T-helper 22 cell (primary cell): ENCODE measurements around the gene CAMK2A.

Experiments
- DNase-seq: peaks from one replicate; pipeline ENCODE4 v3.0.0-alpha.2; 2020; ENCODE audit warnings: low read depth

CAMK2A gene

DNA sequence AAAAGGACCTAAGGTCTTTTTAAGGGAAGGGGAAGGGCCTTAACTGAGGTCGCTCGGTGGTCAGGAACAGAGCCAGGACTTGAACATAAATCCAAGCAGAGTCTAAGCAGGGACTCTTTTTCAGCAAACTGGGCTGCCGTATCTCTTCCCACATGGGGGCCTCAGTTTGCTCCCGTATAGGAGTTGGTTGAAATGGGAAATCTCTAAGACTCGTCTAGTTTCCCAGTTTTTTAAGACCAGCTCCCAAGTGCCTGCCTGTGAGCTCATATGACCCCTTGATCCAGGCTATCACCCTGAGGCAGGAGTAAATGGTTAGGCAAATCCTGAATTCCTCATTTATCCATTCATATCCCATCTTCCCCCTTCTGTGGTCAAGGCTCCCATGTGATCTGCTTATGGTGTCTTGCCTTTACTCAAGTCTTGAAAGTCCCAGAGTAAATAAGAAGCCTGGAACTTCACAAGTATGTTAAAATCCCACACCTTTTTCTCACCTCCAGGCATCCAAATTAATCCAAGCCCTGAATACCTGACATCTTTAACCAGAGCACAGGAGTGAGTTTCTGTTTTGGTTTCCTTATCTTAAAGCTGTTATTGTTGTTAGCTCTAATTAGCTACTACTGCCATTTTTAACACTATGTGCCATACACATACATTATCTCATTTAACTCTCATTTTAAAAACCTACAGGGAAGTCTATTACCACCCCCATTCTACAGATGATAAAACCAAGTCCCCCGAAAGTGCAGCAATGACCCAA, 10.2 kb upstream of the CAMK2A start:
- no peak for DNase-seq

DNA sequence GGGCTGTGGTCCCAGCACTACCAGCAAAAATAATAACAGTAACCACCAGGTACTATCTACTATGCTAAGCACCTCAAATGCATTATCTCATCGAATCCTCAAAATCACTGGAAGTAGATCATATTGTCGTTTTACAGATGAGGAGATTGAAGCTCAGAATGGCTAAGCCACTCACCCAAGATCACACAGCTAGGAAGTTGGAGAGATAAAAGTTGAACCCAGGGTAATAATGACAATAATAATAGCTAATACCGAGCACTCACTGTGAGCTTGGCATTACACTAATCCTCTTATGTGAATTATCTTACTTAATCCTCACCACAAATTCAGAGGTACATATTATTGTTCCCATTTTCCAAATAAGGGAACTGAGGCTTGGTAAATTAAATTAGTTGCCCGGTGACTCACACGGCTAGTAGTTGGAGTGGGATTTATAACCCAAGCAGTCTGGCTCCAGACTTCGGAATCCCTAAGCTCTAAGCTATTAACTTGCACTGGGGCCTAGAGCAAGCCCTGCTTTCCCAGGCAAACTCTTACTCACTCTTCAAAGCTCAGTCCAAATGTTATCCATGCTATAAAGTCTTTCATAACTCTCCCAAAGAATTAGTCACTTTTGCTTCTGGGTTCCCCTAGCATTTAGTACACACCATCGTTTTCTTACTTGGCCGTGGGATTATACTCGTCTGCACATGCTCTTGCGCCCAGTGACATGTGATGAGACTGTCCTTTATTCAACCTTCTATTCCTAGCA, 9.3 kb upstream of the CAMK2A start:
- no peak for DNase-seq

DNA sequence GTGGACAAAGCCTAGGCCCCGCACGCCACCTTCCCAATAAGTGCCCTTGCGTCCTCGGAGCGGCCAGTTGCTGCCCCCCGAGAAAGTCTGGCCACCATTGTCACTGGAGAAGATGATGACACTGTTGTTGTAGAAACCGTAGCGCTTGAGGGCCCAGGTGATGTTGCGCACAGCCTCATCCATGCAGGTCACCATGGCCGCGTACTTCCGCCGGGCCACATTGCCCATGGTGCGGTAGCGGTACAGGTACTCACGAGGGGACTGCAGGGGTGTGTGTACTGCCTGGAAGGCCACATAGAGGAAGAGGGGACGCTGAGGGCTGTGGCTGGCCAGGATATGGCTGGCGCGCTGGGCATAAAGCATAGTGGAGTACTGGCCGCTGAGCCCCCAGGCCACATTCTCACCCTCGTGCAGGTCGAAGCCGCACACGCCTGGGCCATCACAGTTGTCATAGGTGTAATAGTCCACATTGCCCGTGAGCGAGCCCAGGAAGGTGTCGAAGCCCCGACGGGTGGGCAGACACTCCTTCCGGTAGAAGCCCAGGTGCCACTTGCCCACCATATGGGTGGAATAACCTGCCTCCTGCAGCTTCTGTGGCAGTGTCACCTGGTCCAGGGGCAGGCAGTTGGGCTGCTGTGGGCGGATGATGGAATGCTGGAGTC, 8.5 kb upstream of the CAMK2A start:
- DNase-seq: no peak

DNA sequence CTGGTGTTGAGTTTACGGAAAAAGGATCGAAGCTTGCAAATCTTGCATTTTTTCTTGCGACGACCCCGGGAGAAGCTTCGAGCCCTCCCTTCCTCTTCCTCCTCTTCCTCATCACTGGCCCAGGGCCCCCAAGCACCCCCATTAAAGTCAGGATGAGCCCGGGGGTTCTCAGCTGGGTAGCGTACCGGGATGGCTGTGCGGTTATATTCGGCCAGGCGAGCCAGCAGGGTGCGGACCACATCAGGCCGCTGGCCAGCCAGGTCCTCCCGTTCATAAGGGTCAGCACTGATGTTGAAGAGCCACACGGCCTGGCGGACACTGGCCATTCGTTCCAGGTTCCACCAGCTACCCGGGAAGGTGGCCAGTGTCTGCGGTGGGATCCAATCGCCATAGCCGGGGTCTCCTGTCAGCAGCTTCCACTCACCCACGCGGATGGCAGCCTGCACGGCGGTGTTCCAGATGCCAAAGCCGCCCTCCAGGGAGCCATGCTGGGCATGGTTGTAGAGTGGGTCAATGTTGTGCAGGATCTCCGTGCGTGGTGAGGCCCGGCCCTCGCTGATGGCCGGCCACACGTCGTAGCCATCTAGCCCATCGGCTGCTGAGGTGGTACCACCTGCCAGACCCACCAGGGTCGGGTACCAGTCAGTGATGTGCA, 7.8 kb upstream of the CAMK2A start:
- no peak for DNase-seq

DNA sequence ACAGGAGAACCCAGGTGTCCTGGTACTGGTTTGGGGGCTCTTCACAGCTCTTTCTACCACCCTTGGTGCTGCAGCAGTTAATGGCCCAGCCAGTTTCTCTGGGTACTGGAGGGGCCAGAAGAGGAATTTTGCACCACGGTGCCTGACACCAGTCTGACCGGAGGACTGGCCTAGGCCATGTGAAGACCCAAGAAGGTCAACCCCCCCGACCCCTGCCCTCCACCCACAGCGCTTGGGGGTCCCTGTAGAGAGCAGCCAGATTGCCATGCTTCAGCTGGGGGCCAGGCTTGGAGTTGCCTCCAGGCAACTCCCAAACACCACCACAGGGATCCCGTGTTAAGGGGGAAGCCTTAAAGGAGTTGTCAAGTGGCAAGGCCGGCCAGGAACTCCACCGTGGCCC, 6.9 kb upstream of the CAMK2A start:
- no peak for DNase-seq

DNA sequence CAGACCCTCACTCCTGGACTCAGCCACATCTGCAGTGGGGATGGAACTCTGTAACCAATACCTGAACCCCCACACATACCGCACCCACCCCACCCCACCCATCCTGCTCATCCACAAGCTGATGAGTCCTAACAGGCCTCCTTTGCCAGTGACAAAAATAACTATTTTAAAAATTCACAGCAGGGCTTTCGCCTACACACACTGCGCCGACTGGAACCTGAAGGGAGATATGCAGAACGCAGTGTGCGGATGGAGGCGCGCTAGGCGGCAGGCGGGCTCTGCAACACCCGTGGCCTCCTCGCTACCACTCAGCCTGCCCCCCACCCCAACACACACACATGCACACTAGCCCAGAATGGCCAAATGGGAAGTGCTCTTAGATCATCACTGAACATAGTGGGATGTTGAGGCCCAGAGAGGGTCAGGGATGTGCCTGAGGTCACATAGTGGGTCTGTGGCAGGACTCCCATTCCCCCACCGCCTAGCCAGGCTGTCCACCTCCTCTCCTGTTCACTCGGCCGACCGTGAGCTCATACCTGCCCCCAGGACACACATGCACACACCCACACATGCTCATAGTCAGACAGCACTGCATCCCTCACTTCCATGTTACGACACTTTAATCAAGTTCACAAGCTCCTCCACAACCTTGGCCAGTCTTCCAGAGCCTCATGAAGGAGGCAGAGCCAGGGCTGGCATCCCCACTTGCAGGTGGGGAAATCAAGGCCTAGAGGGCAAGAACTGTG, 6.3 kb upstream of the CAMK2A start:
- DNase-seq: no peak

DNA sequence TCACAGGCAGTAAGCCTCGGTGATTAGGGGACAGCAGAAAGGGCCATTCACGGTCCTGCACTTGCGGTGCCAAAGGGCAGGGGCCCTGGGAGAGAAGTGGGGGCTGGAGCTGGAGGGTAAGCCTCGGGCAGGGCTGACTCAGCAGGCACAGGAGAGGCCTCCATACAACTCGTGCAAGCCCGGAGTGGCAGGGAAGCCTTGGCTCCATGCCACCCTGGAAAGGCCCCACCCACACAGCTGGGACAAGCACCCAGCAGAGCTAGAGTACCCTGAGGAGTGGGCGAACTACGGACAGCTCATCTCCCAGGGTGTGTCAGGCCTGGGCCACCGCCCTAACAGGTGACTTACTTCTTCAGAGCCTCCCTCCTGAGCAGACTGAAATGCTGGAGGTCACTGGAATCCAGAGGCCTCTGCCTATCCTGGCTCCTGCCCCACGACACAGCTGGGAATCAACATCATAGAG, 5.6 kb upstream of the CAMK2A start:
- no peak for DNase-seq

DNA sequence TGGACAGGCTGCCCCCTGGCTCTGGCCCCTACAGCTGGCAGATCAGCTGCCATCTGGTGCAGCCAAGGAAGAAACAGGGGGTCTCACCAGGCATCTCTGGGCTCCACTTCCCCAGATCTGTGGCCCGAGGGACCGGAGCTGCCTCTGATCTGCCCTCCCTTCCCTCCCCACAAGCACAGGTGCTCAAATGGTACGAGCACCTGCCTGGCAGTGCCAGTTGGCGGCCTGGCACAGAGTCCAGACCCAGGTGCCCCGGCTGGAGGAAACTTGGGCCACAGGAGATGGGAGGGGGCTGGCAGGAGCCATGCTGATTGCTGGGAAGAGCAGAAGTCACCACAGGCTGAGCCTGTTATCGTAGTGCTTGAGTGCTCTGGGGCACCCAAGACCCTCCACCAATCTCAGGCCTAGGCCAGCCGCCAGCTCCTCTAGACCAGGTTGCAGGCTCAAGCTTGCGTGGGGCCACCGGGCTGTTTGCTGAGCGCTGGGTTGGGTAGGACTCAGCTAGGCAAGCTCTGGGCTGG, 5.0 kb upstream of the CAMK2A start:
- DNase-seq: no peak

DNA sequence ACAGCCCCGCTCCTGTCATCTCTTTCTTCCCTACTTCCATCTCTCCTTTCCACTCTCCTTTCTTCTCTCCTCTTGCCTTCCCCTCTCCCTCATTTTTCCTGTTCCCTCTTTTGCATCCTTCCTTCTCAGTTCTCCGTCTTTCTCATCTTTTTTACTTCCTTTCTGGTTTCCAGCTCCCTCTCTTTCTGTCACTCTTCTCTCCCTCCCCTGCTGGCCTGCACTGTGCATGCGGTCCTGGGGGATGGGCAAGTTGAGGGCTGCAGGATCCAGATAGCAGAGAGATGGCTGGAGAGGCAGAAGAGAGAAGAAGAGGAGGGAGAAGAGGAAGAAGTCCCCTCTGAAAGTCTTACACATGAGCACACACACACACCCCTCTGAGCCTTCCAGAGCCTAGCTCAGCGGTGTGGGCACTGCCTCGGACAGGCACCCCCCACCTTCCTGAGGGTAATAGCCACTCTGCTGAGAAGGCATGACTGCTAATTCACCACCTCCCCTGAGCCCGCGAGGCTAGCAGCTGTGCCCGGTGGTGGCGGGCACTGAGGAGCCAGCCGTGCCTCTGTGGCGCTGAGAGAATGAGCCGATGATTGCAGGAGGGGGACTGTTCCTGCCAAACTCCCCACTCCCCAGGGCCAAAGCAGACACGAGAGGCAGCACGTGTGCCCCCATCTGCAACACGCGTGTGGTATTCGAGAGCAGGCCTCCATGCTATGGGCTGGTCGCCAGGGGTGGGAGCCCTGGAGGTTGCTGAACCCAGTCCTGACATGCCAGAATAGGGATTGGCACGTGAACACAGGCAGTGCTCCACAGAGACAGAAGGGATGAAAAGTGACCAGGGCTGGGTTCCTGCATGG, 3.7 kb upstream of the CAMK2A start:
- DNase-seq: no peak

DNA sequence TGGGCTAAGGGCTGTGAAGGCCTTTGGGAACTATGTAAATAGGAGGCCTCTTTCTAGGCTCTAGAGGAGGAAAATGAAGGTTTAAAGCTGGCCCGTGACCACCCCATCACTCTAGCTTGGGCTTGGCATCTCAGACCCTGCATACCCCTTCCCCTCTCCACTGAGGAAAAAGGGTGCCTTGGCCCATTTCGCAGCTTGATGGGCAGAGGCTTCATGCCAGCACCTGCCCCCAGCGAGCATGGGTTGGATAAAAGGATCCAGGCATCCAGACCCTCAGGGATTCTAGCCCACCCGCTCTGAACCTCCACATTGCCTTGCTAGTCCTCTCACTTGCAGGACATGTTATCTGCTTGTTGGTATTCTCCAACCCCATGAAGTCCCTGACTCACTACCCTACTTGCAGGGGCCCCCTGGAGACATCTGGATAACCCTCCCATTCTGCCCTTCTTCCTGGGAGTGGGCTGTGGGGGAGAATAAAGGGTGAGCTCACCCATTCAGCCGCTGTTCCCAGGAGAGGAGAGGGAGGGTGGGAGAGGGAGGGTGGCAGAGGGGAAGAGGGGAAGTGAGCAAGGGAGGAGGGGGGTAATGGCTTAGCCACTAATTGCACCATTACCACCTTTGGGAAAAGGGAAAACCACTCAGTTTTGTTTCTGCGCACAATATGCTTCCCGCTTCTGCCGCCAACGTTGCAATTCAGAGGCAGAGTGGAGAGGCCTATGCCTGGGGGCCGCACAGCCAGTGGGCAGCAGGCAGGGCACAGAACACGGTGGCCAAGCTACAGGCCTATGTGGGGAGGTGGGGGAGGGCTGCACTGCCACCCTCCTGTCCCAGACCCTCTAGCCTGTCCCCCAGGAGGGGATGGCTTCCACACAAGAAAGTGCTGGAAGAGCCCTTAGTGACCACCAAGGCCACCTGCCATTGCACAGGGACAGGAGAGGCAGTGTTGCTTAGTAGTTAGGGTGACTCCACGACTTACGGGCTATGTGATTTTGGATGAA, 2.1 kb upstream of the CAMK2A start:
- no peak for DNase-seq

DNA sequence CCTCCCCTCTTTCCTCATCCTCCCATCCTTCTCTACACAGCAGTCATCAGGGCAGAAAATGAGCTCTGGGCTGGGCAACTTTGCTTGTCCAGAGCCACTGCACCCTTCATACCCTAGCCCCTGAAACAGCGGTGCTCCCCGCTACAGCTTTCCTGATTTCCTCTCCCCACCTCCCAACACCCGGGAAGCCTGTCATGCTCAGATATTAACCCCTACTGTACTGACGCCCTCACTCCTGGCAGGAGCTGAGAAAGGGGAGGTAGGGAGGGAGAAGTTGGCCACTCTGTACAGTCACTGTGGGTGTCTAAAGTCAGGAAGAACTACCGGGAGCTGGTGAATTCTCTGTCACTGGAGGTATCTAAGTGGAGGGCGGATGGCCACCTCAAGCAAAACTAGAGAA, 782 bp downstream of the CAMK2A start:
- DNase-seq: no peak

DNA sequence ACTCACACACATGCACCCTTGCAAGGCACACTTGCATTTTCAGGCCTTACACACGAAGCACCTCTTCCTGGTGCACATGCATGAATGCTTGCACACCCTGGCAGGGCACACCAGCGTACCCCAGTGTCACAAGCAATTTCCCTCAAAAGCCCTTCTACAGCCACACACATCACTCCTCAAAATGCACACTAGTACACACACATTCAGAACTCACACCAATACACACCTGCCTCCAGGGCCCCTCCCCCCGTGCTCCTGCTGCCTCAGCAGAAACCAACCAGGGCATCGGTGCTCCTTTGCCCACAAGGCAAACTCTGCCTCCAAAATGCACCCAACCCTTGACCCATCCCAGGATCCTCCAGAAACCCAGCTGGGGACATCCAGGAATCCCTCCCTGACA, 1.2 kb downstream of the CAMK2A start:
- no peak for DNase-seq

DNA sequence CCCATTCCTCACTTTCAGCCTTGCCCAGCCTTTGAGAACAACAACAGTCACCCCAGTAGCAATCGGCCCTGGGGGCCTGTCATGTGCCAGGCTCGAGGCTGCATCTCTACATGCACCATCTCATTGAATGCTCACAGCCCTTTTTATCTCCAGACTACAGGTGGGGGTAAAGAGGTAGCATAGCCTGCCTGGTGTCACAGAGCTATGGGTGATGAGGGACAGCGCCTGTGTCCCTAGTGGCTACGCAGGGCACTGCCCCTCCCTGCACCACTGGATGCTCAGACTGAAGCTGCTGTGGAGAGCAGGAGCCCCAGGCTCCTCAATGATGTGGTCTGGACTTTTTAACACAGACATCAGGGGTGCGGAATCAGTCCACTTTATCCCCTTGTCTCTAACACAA, 2.8 kb downstream of the CAMK2A start:
- DNase-seq: no peak

DNA sequence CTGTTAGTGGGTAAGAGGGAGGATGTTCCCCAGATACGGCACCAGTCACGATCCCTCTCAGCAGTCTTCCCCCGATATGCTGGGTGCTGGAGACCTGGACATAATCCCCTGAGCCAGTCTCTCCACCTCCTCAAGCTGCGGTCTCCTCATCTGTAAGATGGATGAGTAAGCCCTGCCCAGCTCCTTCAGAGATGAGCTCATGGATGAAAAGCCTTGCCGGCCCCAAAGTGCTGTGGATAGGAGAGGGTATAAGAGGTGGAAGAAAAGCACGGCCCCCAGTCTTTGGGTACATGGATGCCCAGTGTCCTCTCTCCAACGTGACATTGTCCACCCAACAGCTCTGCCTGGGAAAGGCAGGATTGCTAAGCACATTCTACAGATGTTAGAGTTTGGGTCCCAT, 4.5 kb downstream of the CAMK2A start:
- DNase-seq: no peak

DNA sequence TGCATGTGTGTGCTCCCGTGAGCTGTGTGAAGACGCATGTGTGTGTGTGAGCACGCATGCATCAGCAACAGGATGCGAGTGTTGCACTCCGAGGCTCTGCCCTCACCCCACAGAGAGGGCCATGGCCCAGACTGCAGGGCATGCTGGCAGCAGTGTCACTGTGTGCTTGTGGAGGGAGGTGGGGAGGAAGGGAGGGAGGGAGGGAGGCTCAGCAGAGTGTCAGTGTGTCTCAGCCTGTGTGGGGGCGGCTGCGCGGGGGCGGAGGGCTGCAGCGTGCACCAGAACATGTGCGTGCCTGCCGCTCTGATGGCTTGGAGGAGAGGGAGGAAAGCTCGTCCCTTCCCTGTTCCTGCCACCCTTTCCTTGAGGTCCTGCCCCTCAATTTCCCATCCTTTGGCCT, 5.3 kb downstream of the CAMK2A start:
- DNase-seq: no peak

DNA sequence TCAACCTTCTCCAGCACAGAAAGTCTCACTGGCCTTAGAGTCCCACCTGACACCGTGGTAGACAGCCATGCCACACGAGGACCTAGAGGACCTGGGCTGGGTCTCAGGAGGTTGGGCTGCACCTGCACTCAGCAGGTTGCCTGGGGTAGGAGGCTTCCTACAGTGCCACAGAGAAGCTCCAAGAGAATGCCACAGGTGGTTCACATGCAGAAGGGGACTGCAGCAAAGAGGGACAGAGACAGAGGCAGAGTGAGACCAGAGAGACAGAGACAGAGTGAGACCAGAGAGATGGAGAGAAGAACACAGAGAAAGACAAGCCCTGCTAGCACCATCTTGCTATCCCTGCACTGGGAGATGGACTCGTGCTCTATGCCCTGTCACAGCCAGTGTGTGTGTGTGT, 5.7 kb downstream of the CAMK2A start:
- no peak for DNase-seq

DNA sequence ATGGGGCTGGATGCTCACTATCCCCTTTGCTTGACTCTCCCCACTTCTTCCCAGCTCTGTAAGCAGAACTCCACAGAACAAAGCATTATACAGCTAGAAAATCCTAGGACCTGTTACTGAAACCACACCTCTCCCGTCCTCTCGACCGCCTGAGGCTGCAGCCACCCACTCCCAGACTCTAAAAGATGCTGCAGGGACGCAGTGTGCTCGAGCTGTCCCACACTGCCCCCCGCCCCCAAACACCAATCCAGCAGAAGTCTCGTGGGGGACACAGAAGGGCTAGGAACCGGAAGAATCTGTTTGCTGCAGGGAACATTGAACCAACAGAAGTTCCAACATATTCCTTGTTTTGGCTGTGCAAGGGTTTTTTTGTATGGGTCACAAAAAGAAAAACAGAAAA, 7.6 kb downstream of the CAMK2A start:
- no peak for DNase-seq

DNA sequence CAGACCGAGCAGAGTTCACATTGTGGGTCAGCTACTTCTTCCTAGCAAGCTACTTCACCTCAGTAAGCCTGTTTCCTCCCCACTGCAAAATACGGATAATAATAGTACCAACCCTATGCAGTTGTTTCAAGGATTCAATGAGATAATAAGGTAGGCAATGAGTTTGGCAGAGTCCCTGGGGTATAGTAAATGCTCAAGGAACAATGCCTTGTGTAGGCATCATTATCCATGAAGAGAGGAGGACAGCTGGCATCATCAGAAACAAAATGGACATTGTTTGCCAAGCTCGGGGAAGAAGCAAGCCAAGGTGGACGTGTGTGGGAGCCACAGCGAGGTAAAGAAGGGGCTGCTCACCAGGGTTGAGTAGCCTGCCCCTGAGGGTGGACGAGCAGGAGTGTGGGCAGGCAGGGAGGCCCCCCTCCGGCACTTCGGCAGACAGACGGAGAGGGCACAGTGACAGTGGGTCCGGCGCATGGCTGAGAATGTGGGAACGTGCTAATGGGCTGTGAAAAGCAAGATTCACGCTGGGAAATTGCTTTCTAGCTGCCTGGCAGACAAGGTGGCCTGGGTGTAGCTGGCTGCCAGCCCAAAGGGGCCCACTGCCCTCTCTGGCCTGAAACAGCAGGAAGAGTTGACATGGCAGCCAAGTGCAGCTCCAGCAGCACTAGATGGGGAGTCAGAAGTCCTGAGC, 10.1 kb downstream of the CAMK2A start:
- no peak for DNase-seq

DNA sequence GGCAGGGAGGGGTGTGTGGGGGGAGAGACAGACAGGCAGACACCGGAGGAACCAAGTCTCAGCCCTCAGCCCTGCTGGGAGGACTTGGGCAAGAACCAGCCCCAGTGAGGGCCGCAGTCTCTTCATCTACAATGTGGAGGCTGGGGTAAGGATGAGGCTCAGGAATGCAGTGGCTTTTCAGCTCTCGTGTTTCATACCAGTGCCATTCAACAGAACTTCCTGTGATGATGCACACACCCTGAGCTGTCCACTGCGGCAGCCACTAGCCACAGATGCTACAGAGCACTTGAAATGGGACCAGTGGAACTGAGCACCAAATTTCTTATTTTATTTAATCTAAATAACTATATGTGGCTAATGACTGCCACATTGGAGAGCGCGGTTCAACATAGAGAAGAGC, 10.7 kb downstream of the CAMK2A start:
- no peak for DNase-seq
